ENCODE data around the gene UBASH3B.

DNA sequence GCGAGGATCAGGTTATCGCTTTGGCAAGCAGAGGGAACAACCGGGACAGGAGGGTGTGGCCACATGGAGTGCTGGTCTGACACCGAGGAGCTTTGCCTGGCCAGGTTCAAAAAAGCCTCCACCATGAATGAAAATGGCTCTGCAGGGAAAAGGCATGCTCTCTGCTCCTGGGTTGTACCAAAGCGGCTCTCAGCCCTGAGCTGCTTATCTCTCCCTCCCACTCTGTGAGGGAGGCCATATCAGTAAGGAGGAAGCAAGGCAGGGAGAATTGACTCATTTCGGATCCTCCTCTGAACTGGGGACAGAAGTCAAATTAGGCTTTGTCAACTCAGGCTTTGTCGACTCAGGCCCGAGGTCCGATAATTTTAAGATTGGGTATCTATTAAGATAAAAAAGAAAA lies 99.9 kb downstream of the UBASH3B start:
- TF ChIP-seq, protein P1, sequence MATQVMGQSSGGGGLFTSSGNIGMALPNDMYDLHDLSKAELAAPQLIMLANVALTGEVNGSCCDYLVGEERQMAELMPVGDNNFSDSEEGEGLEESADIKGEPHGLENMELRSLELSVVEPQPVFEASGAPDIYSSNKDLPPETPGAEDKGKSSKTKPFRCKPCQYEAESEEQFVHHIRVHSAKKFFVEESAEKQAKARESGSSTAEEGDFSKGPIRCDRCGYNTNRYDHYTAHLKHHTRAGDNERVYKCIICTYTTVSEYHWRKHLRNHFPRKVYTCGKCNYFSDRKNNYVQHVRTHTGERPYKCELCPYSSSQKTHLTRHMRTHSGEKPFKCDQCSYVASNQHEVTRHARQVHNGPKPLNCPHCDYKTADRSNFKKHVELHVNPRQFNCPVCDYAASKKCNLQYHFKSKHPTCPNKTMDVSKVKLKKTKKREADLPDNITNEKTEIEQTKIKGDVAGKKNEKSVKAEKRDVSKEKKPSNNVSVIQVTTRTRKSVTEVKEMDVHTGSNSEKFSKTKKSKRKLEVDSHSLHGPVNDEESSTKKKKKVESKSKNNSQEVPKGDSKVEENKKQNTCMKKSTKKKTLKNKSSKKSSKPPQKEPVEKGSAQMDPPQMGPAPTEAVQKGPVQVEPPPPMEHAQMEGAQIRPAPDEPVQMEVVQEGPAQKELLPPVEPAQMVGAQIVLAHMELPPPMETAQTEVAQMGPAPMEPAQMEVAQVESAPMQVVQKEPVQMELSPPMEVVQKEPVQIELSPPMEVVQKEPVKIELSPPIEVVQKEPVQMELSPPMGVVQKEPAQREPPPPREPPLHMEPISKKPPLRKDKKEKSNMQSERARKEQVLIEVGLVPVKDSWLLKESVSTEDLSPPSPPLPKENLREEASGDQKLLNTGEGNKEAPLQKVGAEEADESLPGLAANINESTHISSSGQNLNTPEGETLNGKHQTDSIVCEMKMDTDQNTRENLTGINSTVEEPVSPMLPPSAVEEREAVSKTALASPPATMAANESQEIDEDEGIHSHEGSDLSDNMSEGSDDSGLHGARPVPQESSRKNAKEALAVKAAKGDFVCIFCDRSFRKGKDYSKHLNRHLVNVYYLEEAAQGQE (IDR thresholded peaks at IDR 0.05; ENCODE audit: low read depth): no peak
- TF ChIP-seq, protein P2, sequence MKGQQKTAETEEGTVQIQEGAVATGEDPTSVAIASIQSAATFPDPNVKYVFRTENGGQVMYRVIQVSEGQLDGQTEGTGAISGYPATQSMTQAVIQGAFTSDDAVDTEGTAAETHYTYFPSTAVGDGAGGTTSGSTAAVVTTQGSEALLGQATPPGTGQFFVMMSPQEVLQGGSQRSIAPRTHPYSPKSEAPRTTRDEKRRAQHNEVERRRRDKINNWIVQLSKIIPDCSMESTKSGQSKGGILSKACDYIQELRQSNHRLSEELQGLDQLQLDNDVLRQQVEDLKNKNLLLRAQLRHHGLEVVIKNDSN (IDR thresholded peaks at IDR 0.05): no peak
- no peak for TF ChIP-seq YY1 (IDR thresholded peaks at IDR 0.05; ENCODE audit: low read depth)
- no peak for TF ChIP-seq EP300 (IDR thresholded peaks at IDR 0.05; ENCODE audit: borderline replicate concordance)
- no peak for TF ChIP-seq TCF12 (IDR thresholded peaks at IDR 0.05; ENCODE audit: low read depth)
- no peak for TF ChIP-seq CREB1 (IDR thresholded peaks at IDR 0.05; ENCODE audit: low read depth)
- no peak for TF ChIP-seq RAD21 (IDR thresholded peaks at IDR 0.05; ENCODE audit: low read depth)
- no peak for TF ChIP-seq NFIC (IDR thresholded peaks at IDR 0.05)
- TF ChIP-seq CEBPB (IDR thresholded peaks at IDR 0.05): no peak
- no peak for TF ChIP-seq ZBTB7A (IDR thresholded peaks at IDR 0.05; ENCODE audit: low read depth)
- TF ChIP-seq FOXM1 (IDR thresholded peaks at IDR 0.05; ENCODE audit: borderline replicate concordance, low read depth): no peak
- TF ChIP-seq, protein P3, sequence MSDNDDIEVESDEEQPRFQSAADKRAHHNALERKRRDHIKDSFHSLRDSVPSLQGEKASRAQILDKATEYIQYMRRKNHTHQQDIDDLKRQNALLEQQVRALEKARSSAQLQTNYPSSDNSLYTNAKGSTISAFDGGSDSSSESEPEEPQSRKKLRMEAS (IDR thresholded peaks at IDR 0.05): no peak
